ENCODE data around the gene ITGA3. TPM values are rescaled to one million over a fixed set of nuclear protein-coding genes. Genes with fewer than 3 reads are reported as not detected.

The ITGA3 gene
- polyA plus RNA-seq, 6 donors from 2014 or later = 0.29 to 1.4 (median 0.62) TPM; not detected in 1

DNA sequence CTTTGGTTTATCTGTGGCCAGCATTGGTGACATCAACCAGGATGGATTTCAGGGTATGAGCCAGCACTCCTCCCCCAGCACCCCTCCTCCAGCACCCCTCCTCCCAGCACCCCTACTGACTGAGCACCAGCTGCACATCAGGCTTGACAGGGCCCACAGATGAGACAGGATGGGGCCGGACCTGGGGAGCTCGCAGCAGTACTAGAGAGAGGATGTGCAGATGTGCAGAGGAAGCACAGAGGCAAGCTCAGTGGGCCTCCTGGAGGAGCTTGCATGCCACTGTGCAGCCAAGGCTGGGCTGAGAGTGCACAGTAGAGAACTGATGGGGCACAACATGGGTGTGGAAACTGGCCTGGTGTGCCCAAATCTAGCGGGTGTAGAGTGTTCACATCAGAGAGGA lies 16.2 kb downstream of the ITGA3 start:
- peaks cover 6 to 42% (median 9%) of the 10 kb centered on the region in 3 donors for H3K27me3 Mint-ChIP-seq
- no peak for DNase-seq
- H3K4me3 Mint-ChIP-seq = no peak overlapping the region
- peaks cover 0 to 8% (median 6%) of the 10 kb centered on the region in 7 donors for H3K9me3 Mint-ChIP-seq
- ATAC-seq (ENCODE audit: low read depth in 2 of 2) = no peak
- H3K4me1 Mint-ChIP-seq = no peaks in the 10 kb centered on the region
- peaks cover 5 to 12% of the 10 kb centered on the region in 2 donors for H3K36me3 Mint-ChIP-seq
- H3K27ac Mint-ChIP-seq = no peak overlapping the region

- Mint-ChIP-seq H3K36me3 (peaks cover 5 to 12% of the 10 kb centered on the region in 2 donors), H3K9me3 (peaks cover 0 to 8% (median 6%) of the 10 kb centered on the region in 7 donors), H3K4me1 (no peaks in the 10 kb centered on the region), H3K27me3 (peaks cover 6 to 47% (median 9%) of the 10 kb centered on the region in 3 donors), H3K27ac (no peak overlapping the region), H3K4me3 (no peak overlapping the region)
- no peak for ATAC-seq (ENCODE audit: low read depth in 2 of 2)
- DNase-seq = no peak
Measured at GRCh38 chr17:50072925-50073324, 17.0 kb downstream of the ITGA3 start.

DNA sequence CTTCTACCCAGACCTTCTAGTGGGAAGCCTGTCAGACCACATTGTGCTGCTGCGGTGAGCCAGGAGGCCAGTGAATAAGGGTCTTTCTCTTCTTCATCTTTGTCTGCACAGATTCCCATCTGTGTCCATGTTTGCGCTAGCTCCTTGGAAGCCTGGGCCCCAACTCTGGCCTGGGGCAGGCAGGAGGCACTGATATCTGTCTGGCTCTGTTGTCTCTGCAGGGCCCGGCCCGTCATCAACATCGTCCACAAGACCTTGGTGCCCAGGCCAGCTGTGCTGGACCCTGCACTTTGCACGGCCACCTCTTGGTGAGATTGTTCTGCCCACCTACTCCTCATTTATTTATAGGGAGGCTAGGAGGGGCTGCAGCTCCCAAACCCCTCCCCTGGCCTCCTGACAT lies 18.3 kb downstream of the ITGA3 start:
- peaks cover 6 to 48% (median 9%) of the 10 kb centered on the region in 3 donors for H3K27me3 Mint-ChIP-seq
- no peak for ATAC-seq (ENCODE audit: low read depth in 2 of 2)
- H3K4me1 Mint-ChIP-seq = no peaks in the 10 kb centered on the region
- H3K4me3 Mint-ChIP-seq = no peak overlapping the region
- no peak for DNase-seq
- H3K9me3 Mint-ChIP-seq = peaks cover 0 to 8% (median 6%) of the 10 kb centered on the region in 7 donors
- H3K36me3 Mint-ChIP-seq = peaks cover 5 to 12% of the 10 kb centered on the region in 2 donors
- peak overlapping the region in 2 of 6 donors; percentile 20 to 29 for H3K27ac Mint-ChIP-seq

DNA sequence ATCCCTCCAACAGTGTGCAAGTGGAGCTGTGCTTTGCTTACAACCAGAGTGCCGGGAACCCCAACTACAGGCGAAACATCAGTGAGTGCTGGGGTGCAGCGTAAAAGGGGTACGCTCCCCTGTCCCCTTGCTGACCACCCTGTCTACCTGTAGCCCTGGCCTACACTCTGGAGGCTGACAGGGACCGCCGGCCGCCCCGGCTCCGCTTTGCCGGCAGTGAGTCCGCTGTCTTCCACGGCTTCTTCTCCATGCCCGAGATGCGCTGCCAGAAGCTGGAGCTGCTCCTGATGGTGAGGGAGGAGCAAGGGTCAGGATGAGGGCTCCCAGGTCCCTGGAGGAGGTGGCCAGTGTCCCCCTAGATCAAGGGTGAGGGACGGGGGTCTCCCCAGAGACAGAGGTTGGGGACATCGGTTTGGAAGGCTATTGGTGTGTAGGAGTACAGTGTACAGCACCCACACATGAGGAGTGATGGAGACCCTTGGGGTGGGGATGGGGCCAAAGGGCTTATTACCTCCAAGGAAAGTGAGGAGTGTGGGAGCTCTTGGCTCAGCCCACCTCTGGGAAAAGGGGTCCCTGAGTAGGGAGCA lies 19.6 kb downstream of the ITGA3 start:
- Mint-ChIP-seq H3K4me3 (no peak overlapping the region), H3K4me1 (peaks cover 0 to 3% (median 0%) of the 10 kb centered on the region in 3 donors), H3K36me3 (peaks cover 5 to 12% of the 10 kb centered on the region in 2 donors), H3K27ac (no peak overlapping the region), H3K9me3 (peaks cover 0 to 8% (median 6%) of the 10 kb centered on the region in 7 donors), H3K27me3 (peaks cover 6 to 45% (median 9%) of the 10 kb centered on the region in 3 donors)
- DNase-seq (no peak), ATAC-seq (ENCODE audit: low read depth in 2 of 2) (no peak)

- Mint-ChIP-seq H3K27ac (no peak overlapping the region), H3K9me3 (peaks cover 0 to 7% (median 6%) of the 10 kb centered on the region in 7 donors), H3K36me3 (peaks cover 5 to 8% of the 10 kb centered on the region in 2 donors), H3K4me3 (no peak overlapping the region), H3K4me1 (peaks cover 0 to 5% (median 0%) of the 10 kb centered on the region in 3 donors), H3K27me3 (peaks cover 6 to 40% (median 9%) of the 10 kb centered on the region in 3 donors)
- DNase-seq (no peak), ATAC-seq (ENCODE audit: low read depth in 2 of 2) (no peak)
Measured at GRCh38 chr17:50076221-50076590, 20.3 kb downstream of the ITGA3 start.

GRCh38 chr17:50076591-50077235 lies 20.8 kb downstream of the ITGA3 start:
- DNase-seq = no peak
- peaks cover 3 to 5% of the 10 kb centered on the region in 2 donors for H3K36me3 Mint-ChIP-seq
- peaks cover 6 to 35% (median 9%) of the 10 kb centered on the region in 3 donors for H3K27me3 Mint-ChIP-seq
- H3K4me3 Mint-ChIP-seq = no peak overlapping the region
- no peak for ATAC-seq (ENCODE audit: low read depth in 2 of 2)
- H3K27ac Mint-ChIP-seq = no peak overlapping the region
- peaks cover 0 to 3% (median under 1%) of the 10 kb centered on the region in 7 donors for H3K9me3 Mint-ChIP-seq
- H3K4me1 Mint-ChIP-seq = peaks cover 0 to 5% (median 0%) of the 10 kb centered on the region in 3 donors

DNA sequence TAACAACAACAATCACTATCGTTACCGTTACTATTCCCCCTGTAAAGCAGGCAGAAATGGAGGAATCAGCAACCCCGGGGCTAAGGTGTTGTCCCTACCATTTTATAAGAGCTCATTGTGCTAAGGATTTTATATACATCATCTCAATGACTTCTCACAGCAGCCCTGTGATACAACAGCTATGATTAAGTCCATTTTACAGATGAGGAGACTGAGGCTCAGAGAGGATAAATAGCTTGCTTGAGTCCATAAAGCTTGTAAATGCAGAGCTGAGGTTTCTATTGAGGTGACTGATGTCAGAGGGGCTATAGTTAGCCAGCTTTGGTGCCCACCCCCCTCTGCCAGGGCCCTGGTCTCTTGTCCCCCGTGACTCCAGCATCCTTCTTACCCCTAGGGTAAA lies 22.5 kb downstream of the ITGA3 start:
- DNase-seq (no peak), ATAC-seq (ENCODE audit: low read depth in 2 of 2) (no peak)
- Mint-ChIP-seq H3K4me3 (no peak overlapping the region), H3K9me3 (no peaks in the 10 kb centered on the region), H3K27ac (peak overlapping the region in 1 of 6 donors; percentile 12), H3K4me1 (peaks cover 0 to 5% (median 0%) of the 10 kb centered on the region in 3 donors), H3K36me3 (no peaks in the 10 kb centered on the region), H3K27me3 (peaks cover 6 to 37% (median 9%) of the 10 kb centered on the region in 3 donors)

GRCh38 chr17:50079334-50080095 lies 23.6 kb downstream of the ITGA3 start:
- Mint-ChIP-seq H3K36me3 (no peaks in the 10 kb centered on the region), H3K4me3 (peak overlapping the region in 1 of 8 donors; percentile 70), H3K4me1 (peaks cover 0 to 5% (median 0%) of the 10 kb centered on the region in 3 donors), H3K27me3 (peaks cover 4 to 37% (median 4%) of the 10 kb centered on the region in 3 donors), H3K9me3 (no peaks in the 10 kb centered on the region), H3K27ac (peak overlapping the region in 1 of 6 donors; percentile 24)
- DNase-seq = no peak
- no peak for ATAC-seq (ENCODE audit: low read depth in 2 of 2)

DNA sequence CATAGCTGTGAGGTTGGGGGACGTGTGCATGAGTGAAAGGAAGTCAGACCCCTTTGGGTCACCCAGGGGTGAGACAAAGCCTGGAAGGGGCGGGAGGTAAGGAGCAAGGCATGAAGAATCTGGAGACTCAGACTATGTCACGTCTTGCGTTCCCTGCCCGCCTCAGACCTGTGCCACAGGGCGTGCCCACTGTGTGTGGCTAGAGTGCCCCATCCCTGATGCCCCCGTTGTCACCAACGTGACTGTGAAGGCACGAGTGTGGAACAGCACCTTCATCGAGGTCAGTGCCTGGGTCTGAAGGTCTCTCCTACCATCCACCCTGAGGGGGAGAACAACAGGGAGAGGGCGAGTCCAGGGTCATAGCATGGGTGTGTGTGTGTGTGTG lies 24.2 kb downstream of the ITGA3 start:
- no peak for ATAC-seq (ENCODE audit: low read depth in 2 of 2)
- Mint-ChIP-seq H3K4me3 (no peak overlapping the region), H3K27ac (no peak overlapping the region), H3K9me3 (no peaks in the 10 kb centered on the region), H3K4me1 (peaks cover 0 to 5% (median 0%) of the 10 kb centered on the region in 3 donors), H3K27me3 (peaks cover 0 to 37% (median 0%) of the 10 kb centered on the region in 3 donors), H3K36me3 (no peaks in the 10 kb centered on the region)
- no peak for DNase-seq

DNA sequence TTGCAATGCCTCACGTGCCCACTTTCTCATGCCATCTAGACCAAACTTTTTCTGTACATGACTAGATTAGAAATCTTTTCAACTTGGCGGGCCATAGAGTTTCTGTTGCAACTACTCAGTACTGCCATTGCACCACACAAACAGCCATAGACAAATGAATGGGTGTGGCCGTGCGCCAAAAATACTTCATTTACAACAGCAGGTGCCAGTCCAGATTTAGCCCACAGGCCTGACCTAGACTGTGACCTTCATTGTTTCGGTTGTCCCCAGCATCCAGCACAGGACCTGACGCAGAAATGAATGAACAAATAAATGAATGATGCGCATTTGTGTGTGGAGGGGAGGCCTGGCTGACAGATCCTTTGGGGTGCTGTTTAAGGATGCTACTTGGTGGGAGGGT lies 24.9 kb downstream of the ITGA3 start:
- DNase-seq (no peak), ATAC-seq (ENCODE audit: low read depth in 2 of 2) (no peak)
- Mint-ChIP-seq H3K4me1 (peaks cover 0 to 5% (median 0%) of the 10 kb centered on the region in 3 donors), H3K27ac (peak overlapping the region in 1 of 6 donors; percentile 70), H3K9me3 (no peaks in the 10 kb centered on the region), H3K27me3 (peaks cover 0 to 32% (median 0%) of the 10 kb centered on the region in 3 donors), H3K4me3 (no peak overlapping the region), H3K36me3 (no peaks in the 10 kb centered on the region)

- no peak for ATAC-seq (ENCODE audit: low read depth in 2 of 2)
- Mint-ChIP-seq H3K4me1 (peaks cover 0 to 5% (median 0%) of the 10 kb centered on the region in 3 donors), H3K4me3 (peak overlapping the region in 1 of 8 donors; percentile 56), H3K9me3 (no peaks in the 10 kb centered on the region), H3K27me3 (peaks cover 0 to 31% (median 0%) of the 10 kb centered on the region in 3 donors), H3K36me3 (no peaks in the 10 kb centered on the region), H3K27ac (no peak overlapping the region)
- no peak for DNase-seq
Measured at GRCh38 chr17:50081757-50082156, 25.8 kb downstream of the ITGA3 start.

- H3K4me3 Mint-ChIP-seq = no peak overlapping the region
- peaks cover 0 to 39% (median 18%) of the 10 kb centered on the region in 3 donors for H3K27me3 Mint-ChIP-seq
- DNase-seq (peak; percentile 56), ATAC-seq (ENCODE audit: low read depth in 2 of 2) (peak; percentile 82 to 85)
- H3K9me3 Mint-ChIP-seq = no peaks in the 10 kb centered on the region
- no peak overlapping the region for H3K27ac Mint-ChIP-seq
- H3K4me1 Mint-ChIP-seq = peaks cover 0 to 5% (median 0%) of the 10 kb centered on the region in 3 donors
- H3K36me3 Mint-ChIP-seq = no peaks in the 10 kb centered on the region
Measured at GRCh38 chr17:50087246-50087911, 31.5 kb downstream of the ITGA3 start.

GRCh38 chr17:50087912-50088405 lies 32.0 kb downstream of the ITGA3 start:
- no peaks in the 10 kb centered on the region for H3K9me3 Mint-ChIP-seq
- no peak overlapping the region for H3K4me3 Mint-ChIP-seq
- ATAC-seq (ENCODE audit: low read depth in 2 of 2) (no peak), DNase-seq (no peak)
- H3K27me3 Mint-ChIP-seq = peaks cover 0 to 35% (median 18%) of the 10 kb centered on the region in 3 donors
- peaks cover 0 to 5% (median 0%) of the 10 kb centered on the region in 3 donors for H3K4me1 Mint-ChIP-seq
- no peaks in the 10 kb centered on the region for H3K36me3 Mint-ChIP-seq
- H3K27ac Mint-ChIP-seq = no peak overlapping the region

All from naive B cell (primary cell).